IMR-90 (cell line): Measurements from ENCODE around the gene DGKH. TPM values are rescaled to one million over a fixed set of nuclear protein-coding genes. Genes with fewer than 3 reads are reported as not detected.

Source experiments
- ATAC-seq: fragments of 200-7000 bp; cut with Tn5 transposase; 2 replicates; pipeline ENCODE4 v1.9.1; 2020; ENCODE audit warnings: low read depth, mild to moderate bottlenecking, moderate library complexity
- BruUV-seq: library from RNA; stranded (reverse); fragments of 400-500 nt; replicated peaks from 2 replicates; lab custom pipeline; 2021; lab: Mats Ljungman, UMichigan
- CTCF ChIA-PET: fragments of 300-600 bp; formaldehyde crosslinking; extraction: SDS; loops from one replicate; lab custom pipeline; 2021; ENCODE audit warnings: antibody characterized with exemption; lab: Yijun Ruan, JAX
- POLR2A ChIA-PET: fragments of 300-600 bp; sonication (Branson Sonifier 250); formaldehyde crosslinking; loops from one replicate; lab custom pipeline; 2022; ENCODE audit warnings: antibody characterized with exemption; ENCODE audit not compliant: unreplicated experiment; lab: Charles Lee
- DNase-seq: peaks from one replicate; pipeline ENCODE4 v3.0.0; 2013
- H2AFZ ChIP-seq: replicated peaks from 2 replicates; pipeline ENCODE3; 2013; ENCODE audit warnings: low read length, mild to moderate bottlenecking; ENCODE audit not compliant: poor library complexity
- H2AK5ac ChIP-seq: 2 replicates; pipeline ENCODE4 v1.6.1; 2013; ENCODE audit warnings: low read depth, low read length, inconsistent platforms
- H2AK9ac ChIP-seq: replicated peaks from 2 replicates; pipeline ENCODE3; 2013; ENCODE audit warnings: mild to moderate bottlenecking, low read depth, low read length, moderate library complexity; ENCODE audit not compliant: poor library complexity
- H2BK120ac ChIP-seq: 2 replicates; pipeline ENCODE4 v1.6.1; 2013; ENCODE audit warnings: low read depth, low read length, inconsistent platforms
- H2BK15ac ChIP-seq: 3 replicates; pipeline ENCODE4 v1.6.1; 2013; ENCODE audit warnings: low read depth, low read length, inconsistent platforms
- H2BK20ac ChIP-seq: 2 replicates; pipeline ENCODE4 v1.6.1; 2013; ENCODE audit warnings: low read depth, mild to moderate bottlenecking, inconsistent platforms, low read length, moderate library complexity
- H2BK5ac ChIP-seq: 2 replicates; pipeline ENCODE4 v1.6.1; 2013; ENCODE audit warnings: mild to moderate bottlenecking, low read depth, low read length, inconsistent platforms; ENCODE audit not compliant: poor library complexity, severe bottlenecking
- H3K14ac ChIP-seq: replicated peaks from 2 replicates; pipeline ENCODE4 v1.6.1; 2013; ENCODE audit warnings: low read depth, low read length, inconsistent platforms
- H3K18ac ChIP-seq: 2 replicates; pipeline ENCODE4 v1.6.1; 2013; ENCODE audit warnings: low read depth, low read length, control low read depth
- H3K23ac ChIP-seq: 2 replicates; pipeline ENCODE4 v1.6.1; 2013; ENCODE audit warnings: low read depth, low read length, inconsistent platforms
- H3K27ac ChIP-seq: 2 replicates; pipeline ENCODE4 v1.5.1; 2013; ENCODE audit warnings: mild to moderate bottlenecking, control low read depth, low read length; ENCODE audit not compliant: insufficient read depth
- H3K27me3 ChIP-seq: 2 replicates; pipeline ENCODE4 v1.6.1; 2013; ENCODE audit warnings: low read length; ENCODE audit not compliant: control insufficient read depth, insufficient read depth
- H3K36me3 ChIP-seq: 2 replicates; pipeline ENCODE4 v1.6.1; 2013; ENCODE audit warnings: low read length, mixed read lengths; ENCODE audit not compliant: control insufficient read depth, insufficient read depth
- H3K4ac ChIP-seq: 2 replicates; pipeline ENCODE4 v1.6.1; 2013; ENCODE audit warnings: low read depth, low read length, inconsistent platforms
- H3K4me1 ChIP-seq: 2 replicates; pipeline ENCODE4 v1.6.1; 2013; ENCODE audit warnings: low read length, mixed read lengths; ENCODE audit not compliant: control insufficient read depth, insufficient read depth
- H3K4me2 ChIP-seq: 2 replicates; pipeline ENCODE4 v1.6.1; 2013; ENCODE audit warnings: low read depth, mild to moderate bottlenecking, control low read depth, low read length, moderate library complexity
- H3K4me3 ChIP-seq: 2 replicates; pipeline ENCODE4 v1.5.1; 2013; ENCODE audit warnings: low read depth, mild to moderate bottlenecking, control low read depth, low read length, moderate library complexity; ENCODE audit not compliant: insufficient read depth
- H3K56ac ChIP-seq: 2 replicates; pipeline ENCODE4 v1.6.1; 2013; ENCODE audit warnings: low read length, inconsistent platforms; ENCODE audit not compliant: insufficient read depth; ENCODE audit errors: extremely low read depth
- H3K79me1 ChIP-seq, 2 experiments: 2 replicates each; pipeline ENCODE4 v1.6.1; 2013; ENCODE audit warnings: low read length in 2 of 2, inconsistent platforms in 1 of 2, low read depth in 1 of 2
- H3K9ac ChIP-seq: 2 replicates; pipeline ENCODE4 v1.6.1; 2013; ENCODE audit warnings: low read depth, low read length, control low read depth
- H3K9me1 ChIP-seq: 2 replicates; pipeline ENCODE4 v1.6.1; 2013; ENCODE audit warnings: low read length, inconsistent platforms; ENCODE audit not compliant: insufficient read depth
- H3K9me3 ChIP-seq: 2 replicates; pipeline ENCODE4 v1.6.1; 2013; ENCODE audit warnings: low read length; ENCODE audit not compliant: control insufficient read depth, insufficient read depth
- H4K20me1 ChIP-seq: 2 replicates; pipeline ENCODE4 v1.6.1; 2013; ENCODE audit warnings: low read length, inconsistent platforms; ENCODE audit not compliant: insufficient read depth
- H4K5ac ChIP-seq: 2 replicates; pipeline ENCODE4 v1.6.1; 2013; ENCODE audit warnings: mild to moderate bottlenecking, low read depth, low read length, control low read depth
- H4K8ac ChIP-seq, 2 experiments: 2 replicates each; pipeline ENCODE4 v1.6.1; 2013; ENCODE audit warnings: low read depth in 2 of 2, low read length in 2 of 2, control low read depth in 1 of 2, inconsistent platforms in 1 of 2
- H4K91ac ChIP-seq: 2 replicates; pipeline ENCODE4 v1.6.1; 2013; ENCODE audit warnings: low read depth, low read length, inconsistent platforms; ENCODE audit not compliant: insufficient read depth
- BHLHE40 ChIP-seq: fragments of 150-350 bp; IDR thresholded peaks from 2 replicates; pipeline ENCODE4 v1.6.1; 2016; ENCODE audit warnings: mild to moderate bottlenecking, low read depth, low read length
- CEBPB ChIP-seq: IDR thresholded peaks from 2 replicates; pipeline ENCODE4 v1.6.1; 2012; ENCODE audit warnings: low read depth, low read length, improper control_type of control experiment
- CHD1 ChIP-seq: IDR thresholded peaks from 2 replicates; pipeline ENCODE4 v1.6.1; 2012; ENCODE audit warnings: low read depth, low read length, improper control_type of control experiment
- CTCF ChIP-seq: conservative IDR thresholded peaks from 2 replicates; pipeline ENCODE4 v1.5.1; 2012; ENCODE audit warnings: mild to moderate bottlenecking, low read depth, low read length, improper control_type of control experiment
- FOS ChIP-seq: fragments of 150-350 bp; IDR thresholded peaks from 2 replicates; pipeline ENCODE4 v1.6.1; 2016; ENCODE audit warnings: low read depth, low read length
- MAFK ChIP-seq: IDR thresholded peaks from 2 replicates; pipeline ENCODE4 v1.6.1; 2012; ENCODE audit warnings: low read depth, low read length, improper control_type of control experiment
- MAZ ChIP-seq: IDR thresholded peaks from 2 replicates; pipeline ENCODE4 v1.6.1; 2012; ENCODE audit warnings: low read depth, mild to moderate bottlenecking, low read length, improper control_type of control experiment, moderate library complexity, borderline replicate concordance
- MXI1 ChIP-seq: IDR thresholded peaks from 2 replicates; pipeline ENCODE4 v1.6.1; 2012; ENCODE audit warnings: low read depth, mild to moderate bottlenecking, low read length, moderate library complexity, borderline replicate concordance
- NFE2L2 ChIP-seq: fragments of 150-350 bp; IDR thresholded peaks from 2 replicates; pipeline ENCODE4 v1.6.1; 2016; ENCODE audit warnings: low read depth, mild to moderate bottlenecking, low read length
- POLR2A ChIP-seq: IDR thresholded peaks from 2 replicates; pipeline ENCODE4 v1.6.1; 2012; ENCODE audit warnings: mild to moderate bottlenecking, low read depth, low read length
- RAD21 ChIP-seq: IDR thresholded peaks from 2 replicates; pipeline ENCODE4 v1.6.1; 2012; ENCODE audit warnings: low read length, improper control_type of control experiment
- RCOR1 ChIP-seq: IDR thresholded peaks from 2 replicates; pipeline ENCODE4 v1.6.1; 2012; ENCODE audit warnings: mild to moderate bottlenecking, low read length, improper control_type of control experiment; ENCODE audit not compliant: insufficient replicate concordance
- RFX5 ChIP-seq: IDR thresholded peaks from 2 replicates; pipeline ENCODE4 v1.8.0; 2012; ENCODE audit warnings: low read depth, mild to moderate bottlenecking, low read length, moderate library complexity
- SMC3 ChIP-seq: fragments of 150-350 bp; IDR thresholded peaks from 2 replicates; pipeline ENCODE4 v1.6.1; 2016; ENCODE audit warnings: low read depth, mild to moderate bottlenecking, antibody characterized with exemption, low read length, moderate library complexity
- USF2 ChIP-seq: fragments of 150-350 bp; IDR thresholded peaks from 2 replicates; pipeline ENCODE4 v1.6.1; 2017; ENCODE audit warnings: mild to moderate bottlenecking, antibody characterized with exemption, low read length, low read depth
- WGBS, 2 experiments: methylation state at CpG; one replicate each; pipeline versions ENCODE4 v1.1.5 to v1.1.7; 2013; ENCODE audit warnings: missing lambda C conversion rate in 2 of 2; ENCODE audit not compliant: insufficient read length in 1 of 2; ENCODE audit errors: extremely low coverage in 2 of 2; 5-methylcytosine and 5-hydroxymethylcytosine counted together
- dilution Hi-C: fragments of 300-500 bp; cut with HindIII; formaldehyde crosslinking; loops from one replicate; pipeline ENCODE4 v1.14.3; 2018; ENCODE audit warnings: low sequenced_read_pairs; ENCODE audit not compliant: unreplicated experiment
- in situ Hi-C: fragments of 300-500 bp; cut with MboI; formaldehyde crosslinking; loops from 3 replicates; pipeline ENCODE4 v1.14.3; 2019; ENCODE audit warnings: low sequenced_read_pairs, inconsistent platforms, mixed read lengths
- intact Hi-C: fragments of 100-400 bp; cut with micrococcal nuclease; formaldehyde crosslinking; loops from 2 replicates; pipeline ENCODE4 v1.10.0; 2022
- polyA plus RNA-seq, 3 experiments: library from polyadenylated mRNA; depleted of rRNA; stranded (reverse); fragments of >200 nt; gene quantifications; 2 replicates each; pipeline ENCODE4 v1.2.3, GENCODE V29; 2012; ENCODE audit warnings: low replicate concordance in 1 of 3
- total RNA-seq: library from RNA; depleted of rRNA; stranded (reverse); fragments of >200 nt; gene quantifications from 2 replicates; pipeline ENCODE4 v1.2.3, GENCODE V29; 2012
- TF ChIP-seq, protein P1 (sequence below): fragments of 150-350 bp; IDR thresholded peaks from 2 replicates; pipeline ENCODE4 v1.6.1; 2016; ENCODE audit warnings: low read depth, mild to moderate bottlenecking, low read length, moderate library complexity, borderline replicate concordance

Gene DGKH
- total and polyA plus RNA-seq, 2 of the 4 experiments (the other 2 are of a cell fraction), result 2.0 to 13.4 TPM

DNA sequence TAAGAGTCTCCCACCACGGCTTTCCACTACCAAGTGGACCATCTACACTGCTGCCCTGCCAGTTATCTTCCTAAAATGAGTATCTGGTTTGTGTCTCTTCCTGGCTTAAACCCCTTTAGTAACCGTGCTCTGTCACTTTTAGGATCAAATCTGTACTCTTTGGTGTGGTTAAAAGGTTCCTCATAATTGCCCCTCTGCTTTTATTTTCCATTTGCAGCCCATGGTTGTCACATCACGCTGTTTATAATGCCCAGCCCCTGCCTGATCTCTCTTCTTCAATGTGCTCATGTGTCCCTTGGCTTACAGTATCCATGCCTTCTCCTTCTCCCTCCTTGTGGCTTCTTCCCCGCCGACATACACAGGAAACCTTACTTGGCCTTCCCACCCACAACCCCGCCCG, 100.1 kb downstream of the DGKH start:
- Histone ChIP-seq H4K20me1 (no peaks in the 10 kb centered on the region), H2AFZ (no peak overlapping the region), H3K4me2 (no peak overlapping the region), H3K4ac (no peak overlapping the region), H3K9me1 (no peaks in the 10 kb centered on the region; the same call in 1 of the 2 replicates), H3K56ac (no peak overlapping the region), H2AK5ac (no peak overlapping the region), H3K27me3 (no peaks in the 10 kb centered on the region), H3K36me3 (0 out of 2 replicates have a peak, but pooled peaks cover 2% of the 10 kb centered on the region), H2BK120ac (no peak overlapping the region), H4K8ac (no peak overlapping the region), H3K14ac (no peak overlapping the region), H3K18ac (no peak overlapping the region), H2BK15ac (no peak overlapping the region), H2BK5ac (no peak overlapping the region), H2BK20ac (no peak overlapping the region), H4K5ac (no peak overlapping the region), H4K91ac (no peak overlapping the region), H3K4me3 (no peak overlapping the region), H3K9me3 (no peaks in the 10 kb centered on the region), H3K4me1 (peaks cover 3% of the 10 kb centered on the region; the same call in 1 of the 2 replicates), H3K23ac (no peak overlapping the region), H2AK9ac (no peak overlapping the region), H3K9ac (no peak overlapping the region), H3K27ac (no peak overlapping the region), H3K79me1 (peaks cover 5 to 11% of the 10 kb centered on the region in 2 experiments; a peak in 3 of 4 replicates)
- no TSS peak for BruUV-seq
- dilution Hi-C loops, result no loop called here
- in situ Hi-C loops, result no loop called here
- ATAC-seq, result no peak
- intact Hi-C loops, result no loop called here
- TF ChIP-seq, protein P1, sequence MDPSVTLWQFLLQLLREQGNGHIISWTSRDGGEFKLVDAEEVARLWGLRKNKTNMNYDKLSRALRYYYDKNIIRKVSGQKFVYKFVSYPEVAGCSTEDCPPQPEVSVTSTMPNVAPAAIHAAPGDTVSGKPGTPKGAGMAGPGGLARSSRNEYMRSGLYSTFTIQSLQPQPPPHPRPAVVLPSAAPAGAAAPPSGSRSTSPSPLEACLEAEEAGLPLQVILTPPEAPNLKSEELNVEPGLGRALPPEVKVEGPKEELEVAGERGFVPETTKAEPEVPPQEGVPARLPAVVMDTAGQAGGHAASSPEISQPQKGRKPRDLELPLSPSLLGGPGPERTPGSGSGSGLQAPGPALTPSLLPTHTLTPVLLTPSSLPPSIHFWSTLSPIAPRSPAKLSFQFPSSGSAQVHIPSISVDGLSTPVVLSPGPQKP, result no peak
- TF ChIP-seq POLR2A (no peak), RFX5 (no peak), USF2 (no peak), MXI1 (no peak), FOS (no peak), CEBPB (no peak), CTCF (no peak), RAD21 (no peak), MAFK (no peak), CHD1 (no peak), RCOR1 (no peak), BHLHE40 (no peak), MAZ (no peak), SMC3 (no peak), NFE2L2 (no peak)
- no CpG with 5 or more reads among the region's 7 CpGs for WGBS, 2 experiments
- no peak for DNase-seq
- POLR2A ChIA-PET, result no interaction called here
- CTCF ChIA-PET, result no interaction called here
